IMR-90 (cell line): ENCODE results near the gene RND3.

Source experiments
- CEBPB ChIP-seq: IDR thresholded peaks from 2 replicates; pipeline ENCODE4 v1.6.1; 2012; ENCODE audit warnings: low read depth, low read length, improper control_type of control experiment
- CTCF ChIP-seq: conservative IDR thresholded peaks from 2 replicates; pipeline ENCODE4 v1.5.1; 2012; ENCODE audit warnings: mild to moderate bottlenecking, low read depth, low read length, improper control_type of control experiment
- ELK1 ChIP-seq: fragments of 150-350 bp; IDR thresholded peaks from 2 replicates; pipeline ENCODE4 v1.6.1; 2016; ENCODE audit warnings: low read depth, mild to moderate bottlenecking, low read length, moderate library complexity, borderline replicate concordance
- FOS ChIP-seq: fragments of 150-350 bp; IDR thresholded peaks from 2 replicates; pipeline ENCODE4 v1.6.1; 2016; ENCODE audit warnings: low read depth, low read length
- MAFK ChIP-seq: IDR thresholded peaks from 2 replicates; pipeline ENCODE4 v1.6.1; 2012; ENCODE audit warnings: low read depth, low read length, improper control_type of control experiment
- MXI1 ChIP-seq: IDR thresholded peaks from 2 replicates; pipeline ENCODE4 v1.6.1; 2012; ENCODE audit warnings: low read depth, mild to moderate bottlenecking, low read length, moderate library complexity, borderline replicate concordance
- NFE2L2 ChIP-seq: fragments of 150-350 bp; IDR thresholded peaks from 2 replicates; pipeline ENCODE4 v1.6.1; 2016; ENCODE audit warnings: low read depth, mild to moderate bottlenecking, low read length
- POLR2A ChIP-seq: IDR thresholded peaks from 2 replicates; pipeline ENCODE4 v1.6.1; 2012; ENCODE audit warnings: mild to moderate bottlenecking, low read depth, low read length
- RAD21 ChIP-seq: IDR thresholded peaks from 2 replicates; pipeline ENCODE4 v1.6.1; 2012; ENCODE audit warnings: low read length, improper control_type of control experiment
- RCOR1 ChIP-seq: IDR thresholded peaks from 2 replicates; pipeline ENCODE4 v1.6.1; 2012; ENCODE audit warnings: mild to moderate bottlenecking, low read length, improper control_type of control experiment; ENCODE audit not compliant: insufficient replicate concordance
- SMC3 ChIP-seq: fragments of 150-350 bp; IDR thresholded peaks from 2 replicates; pipeline ENCODE4 v1.6.1; 2016; ENCODE audit warnings: low read depth, mild to moderate bottlenecking, antibody characterized with exemption, low read length, moderate library complexity
- USF2 ChIP-seq: fragments of 150-350 bp; IDR thresholded peaks from 2 replicates; pipeline ENCODE4 v1.6.1; 2017; ENCODE audit warnings: mild to moderate bottlenecking, antibody characterized with exemption, low read length, low read depth

GRCh38 chr2:150531591-150531990, 44.1 kb upstream of the RND3 start:
- TF ChIP-seq CTCF = no peak
- no peak for TF ChIP-seq POLR2A
- TF ChIP-seq SMC3 = no peak
- no peak for TF ChIP-seq MAFK
- no peak for TF ChIP-seq RAD21
- TF ChIP-seq USF2 = no peak
- no peak for TF ChIP-seq MXI1
- no peak for TF ChIP-seq ELK1
- no peak for TF ChIP-seq CEBPB
- TF ChIP-seq RCOR1 = no peak
- TF ChIP-seq FOS = no peak
- TF ChIP-seq NFE2L2 = no peak
